Middle frontal gyrus (tissue), 1 donor: ENCODE measurements around the gene CCDC170.
A peak's percentile ranks its signal among the peaks of the same experiment; 100 is the strongest.
"Not testable (repeated sequence)": the region's sequence is repeated elsewhere in the genome, so short reads cannot be mapped to it uniquely, and the experiment has no call there.

Experiments
- DNase-seq: peaks from one replicate; pipeline ENCODE4 v3.0.0-alpha.2; 2015; ENCODE audit warnings: low spot score; ENCODE audit errors: extremely low spot score

CCDC170 gene

GRCh38 chr6:151493804-151494234 lies at the start of gene CCDC170:
Gene CCDC170, plus strand, starts transcription at chr6:151494017. Its CDS starts 112 bp downstream, at chr6:151494129.
- DNase-seq, result no peak

- no peak for DNase-seq
Measured at GRCh38 chr6:151445482-151445881, 48.3 kb upstream of the CCDC170 start.

DNA sequence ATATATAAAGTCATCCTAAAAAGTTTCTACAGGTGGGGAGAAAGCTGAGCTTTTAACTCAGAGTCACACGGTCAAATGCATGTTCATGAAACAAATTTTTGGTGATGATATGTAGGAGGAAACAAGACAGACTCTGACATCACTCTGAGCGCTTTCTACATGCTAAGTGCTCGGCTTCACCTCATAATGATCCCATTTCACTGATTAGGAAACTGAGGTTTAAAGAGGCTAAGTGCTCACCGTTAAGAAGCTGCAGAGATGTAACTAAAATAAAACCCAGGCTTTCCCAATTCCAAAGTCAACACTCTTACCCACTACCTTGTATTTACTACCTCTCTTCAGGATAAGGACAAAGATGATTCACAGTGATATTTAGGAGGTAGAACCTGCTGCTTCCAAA lies 46.6 kb upstream of the CCDC170 start:
- DNase-seq, result no peak

DNA sequence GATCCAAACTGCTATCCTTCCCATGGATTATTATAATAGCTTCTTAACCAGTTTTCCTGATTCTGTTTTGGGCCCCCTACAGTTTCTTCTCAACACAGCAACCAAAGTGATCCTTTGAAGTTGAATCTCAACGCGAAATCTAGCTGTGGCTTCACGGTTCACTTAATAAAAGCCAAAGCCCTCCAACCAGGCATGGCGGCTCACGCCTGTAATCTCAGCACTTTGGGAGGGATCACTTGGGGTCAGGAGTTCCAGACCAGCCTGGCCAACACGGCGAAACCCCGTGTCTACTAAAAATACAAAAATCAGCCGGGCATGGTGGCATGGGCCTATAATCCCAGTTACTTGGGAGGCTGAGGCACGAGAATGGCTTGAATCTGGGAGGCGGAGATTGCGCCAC lies 45.2 kb upstream of the CCDC170 start:
- DNase-seq, result no peak

GRCh38 chr6:151450928-151451327 lies 42.9 kb upstream of the CCDC170 start:
- not testable (repeated sequence) for DNase-seq

GRCh38 chr6:151451417-151451949 lies 42.3 kb upstream of the CCDC170 start:
- no peak for DNase-seq

DNA sequence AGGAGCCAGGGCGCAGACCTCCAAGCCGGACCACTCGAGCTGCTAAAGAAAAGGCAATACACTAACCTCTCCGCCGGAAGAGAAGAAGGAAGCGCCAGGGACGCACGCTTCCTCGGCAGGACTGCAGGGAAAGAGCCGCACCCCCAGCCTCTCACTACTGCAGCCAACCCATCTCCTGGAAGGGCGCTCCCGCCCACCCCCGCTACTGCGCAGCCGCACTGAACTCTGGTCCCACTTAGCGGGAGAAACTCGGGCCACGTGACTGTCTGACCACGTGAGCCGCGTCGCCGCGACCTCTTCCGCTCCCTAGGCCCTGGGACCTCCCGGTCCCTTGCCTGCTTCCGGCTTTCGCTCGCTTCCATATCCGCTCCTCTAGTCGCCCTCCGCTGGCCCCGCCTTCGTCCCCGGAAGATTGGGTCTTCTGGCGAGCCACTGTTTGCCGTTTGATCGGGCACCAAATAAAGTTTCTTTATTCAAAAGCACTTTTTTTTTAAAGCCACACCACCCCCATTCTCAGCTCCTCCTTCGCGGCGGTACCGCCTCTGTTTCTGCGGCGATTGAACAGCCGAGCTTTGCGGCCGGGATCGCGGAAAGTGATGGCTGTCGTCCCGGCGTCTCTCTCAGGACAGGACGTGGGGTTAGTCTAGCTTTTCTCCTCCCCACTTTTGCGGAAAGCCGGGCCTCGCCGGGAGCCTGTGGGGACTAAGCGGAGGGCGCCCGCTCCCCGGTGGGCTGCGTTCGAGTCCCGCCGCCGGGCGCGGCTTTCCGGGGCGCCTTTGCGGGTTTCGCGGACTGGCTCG lies 41.7 kb upstream of the CCDC170 start, which contains the start of gene RMND1:
Gene RMND1, minus strand, starts transcription at position 177 of the 800 bp plus-strand sequence. CDS start 6,315 bp downstream, outside the sequence.
- DNase-seq, result peak; percentile 98

GRCh38 chr6:151452750-151453427 lies 40.9 kb upstream of the CCDC170 start:
- DNase-seq, result no peak

DNA sequence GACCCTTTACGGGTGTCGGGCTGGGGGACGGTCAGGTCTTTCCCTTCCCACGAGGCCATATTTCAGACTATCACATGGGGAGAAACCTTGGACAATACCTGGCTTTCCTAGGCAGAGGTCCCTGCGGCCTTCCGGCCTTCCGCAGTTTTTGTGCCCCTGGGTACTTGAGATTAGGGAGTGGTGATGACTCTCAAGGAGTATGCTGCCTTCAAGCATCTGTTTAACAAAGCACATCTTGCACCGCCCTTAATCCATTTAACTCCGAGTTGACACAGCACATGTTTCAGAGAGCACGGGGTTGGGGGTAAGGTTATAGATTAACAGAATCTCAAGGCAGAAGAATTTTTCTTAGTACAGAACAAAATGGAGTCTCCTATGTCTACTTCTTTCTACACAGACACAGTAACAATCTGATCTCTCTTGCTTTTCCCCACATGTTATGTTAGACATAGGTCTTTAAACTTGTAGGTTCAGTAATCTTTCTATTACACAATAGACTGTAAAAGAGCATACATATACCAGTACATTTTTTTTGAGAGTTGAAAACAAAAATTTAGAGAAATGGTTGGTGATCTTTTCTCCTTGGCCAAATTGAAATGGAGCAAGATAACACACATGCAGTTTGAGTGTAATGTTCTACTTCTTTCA lies 37.9 kb upstream of the CCDC170 start:
- not testable (repeated sequence) for DNase-seq

- DNase-seq, result no peak
Measured at GRCh38 chr6:151461673-151462072, 32.1 kb upstream of the CCDC170 start.

- DNase-seq, result no peak
Measured at GRCh38 chr6:151464702-151465101, 29.1 kb upstream of the CCDC170 start.

DNA sequence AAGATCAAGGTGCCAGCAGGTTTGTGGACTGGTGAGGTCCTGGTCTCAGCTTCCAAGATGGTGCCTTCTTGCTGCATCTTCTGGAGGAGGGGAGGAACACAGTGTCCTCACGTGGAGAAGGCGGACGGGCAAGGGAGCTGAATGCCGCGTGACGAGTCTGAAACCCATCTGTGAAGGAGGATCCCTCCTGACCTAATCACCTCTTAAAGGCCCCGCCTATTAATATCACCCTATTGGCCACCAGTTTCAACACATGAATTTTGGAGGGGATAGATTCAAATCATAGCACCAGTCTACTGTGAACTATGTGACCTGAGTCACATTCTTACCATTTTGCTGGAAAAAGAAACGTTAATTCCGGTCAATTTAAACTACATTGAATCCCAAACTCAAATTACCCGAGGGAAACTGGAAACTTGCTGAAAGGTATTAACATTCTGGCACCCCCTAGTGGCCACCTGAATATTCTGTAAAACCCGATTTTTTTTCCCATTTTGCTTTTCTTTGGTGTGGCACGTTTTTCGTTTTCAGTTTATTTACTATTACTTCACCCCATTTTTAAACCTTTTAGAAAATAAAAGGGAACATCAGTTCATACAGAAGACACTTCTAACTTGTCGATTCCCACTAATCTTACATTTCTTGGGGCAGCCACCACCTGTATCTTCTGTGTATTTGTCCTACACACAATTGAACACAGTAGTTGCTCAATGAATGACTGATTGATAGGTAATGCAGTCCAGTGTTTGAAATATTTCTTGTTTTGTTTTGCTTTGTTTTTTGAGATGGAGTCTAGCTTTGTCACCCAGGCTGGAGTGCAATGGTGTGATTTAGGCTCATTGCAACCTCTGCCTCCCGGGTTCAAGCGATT lies 17.9 kb upstream of the CCDC170 start:
- no peak for DNase-seq

- DNase-seq, result no peak
Measured at GRCh38 chr6:151477726-151478125, 16.1 kb upstream of the CCDC170 start.

- DNase-seq, result no peak
Measured at GRCh38 chr6:151478670-151479069, 15.1 kb upstream of the CCDC170 start.

GRCh38 chr6:151481786-151482185 lies 12.0 kb upstream of the CCDC170 start:
- DNase-seq, result no peak

GRCh38 chr6:151482290-151482689 lies 11.5 kb upstream of the CCDC170 start:
- DNase-seq, result no peak

DNA sequence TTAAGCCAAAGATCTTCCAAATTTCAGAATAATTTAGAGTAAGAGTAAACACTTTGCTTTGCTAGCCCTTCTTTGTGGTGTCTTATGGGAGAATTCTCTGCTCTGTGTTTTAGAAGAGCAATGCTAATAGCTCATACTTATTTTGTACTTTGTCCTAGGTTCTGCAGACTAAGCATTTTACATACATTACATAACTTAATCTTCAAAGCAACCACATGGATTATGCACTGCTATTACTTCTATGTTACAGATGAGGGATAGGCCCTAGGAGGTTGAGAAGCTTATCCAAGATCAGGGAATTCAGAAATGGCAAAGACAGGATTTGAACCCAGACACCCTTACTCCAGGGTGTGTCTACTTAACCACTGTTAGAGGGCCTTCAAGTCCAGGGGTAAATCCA lies 9.8 kb upstream of the CCDC170 start:
- no peak for DNase-seq

DNA sequence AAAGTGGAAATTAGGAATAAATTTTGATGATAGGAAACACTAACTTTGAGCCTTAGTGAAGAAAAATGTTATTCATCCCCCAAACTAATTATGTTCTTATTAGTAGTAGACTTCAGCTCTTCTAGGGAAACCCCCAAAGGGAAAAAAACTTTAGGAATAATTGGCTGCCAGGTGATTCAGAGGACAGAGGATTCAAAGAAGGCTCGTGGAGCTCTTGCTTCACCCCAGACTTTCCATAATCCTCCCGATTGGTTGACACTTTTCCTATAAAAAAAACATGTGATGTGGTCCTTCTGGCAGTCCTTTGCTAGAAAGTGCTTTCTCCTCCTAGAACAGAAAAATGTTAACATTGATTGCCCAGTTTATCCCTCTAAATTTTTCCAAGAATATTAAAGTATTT lies 5.6 kb upstream of the CCDC170 start:
- no peak for DNase-seq

- no peak for DNase-seq
Measured at GRCh38 chr6:151490996-151491395, 2.8 kb upstream of the CCDC170 start.

- DNase-seq, result no peak
Measured at GRCh38 chr6:151493161-151493803, 535 bp upstream of the CCDC170 start.
